Measurements from ENCODE around the gene SPON2.

The SPON2 gene

DNA sequence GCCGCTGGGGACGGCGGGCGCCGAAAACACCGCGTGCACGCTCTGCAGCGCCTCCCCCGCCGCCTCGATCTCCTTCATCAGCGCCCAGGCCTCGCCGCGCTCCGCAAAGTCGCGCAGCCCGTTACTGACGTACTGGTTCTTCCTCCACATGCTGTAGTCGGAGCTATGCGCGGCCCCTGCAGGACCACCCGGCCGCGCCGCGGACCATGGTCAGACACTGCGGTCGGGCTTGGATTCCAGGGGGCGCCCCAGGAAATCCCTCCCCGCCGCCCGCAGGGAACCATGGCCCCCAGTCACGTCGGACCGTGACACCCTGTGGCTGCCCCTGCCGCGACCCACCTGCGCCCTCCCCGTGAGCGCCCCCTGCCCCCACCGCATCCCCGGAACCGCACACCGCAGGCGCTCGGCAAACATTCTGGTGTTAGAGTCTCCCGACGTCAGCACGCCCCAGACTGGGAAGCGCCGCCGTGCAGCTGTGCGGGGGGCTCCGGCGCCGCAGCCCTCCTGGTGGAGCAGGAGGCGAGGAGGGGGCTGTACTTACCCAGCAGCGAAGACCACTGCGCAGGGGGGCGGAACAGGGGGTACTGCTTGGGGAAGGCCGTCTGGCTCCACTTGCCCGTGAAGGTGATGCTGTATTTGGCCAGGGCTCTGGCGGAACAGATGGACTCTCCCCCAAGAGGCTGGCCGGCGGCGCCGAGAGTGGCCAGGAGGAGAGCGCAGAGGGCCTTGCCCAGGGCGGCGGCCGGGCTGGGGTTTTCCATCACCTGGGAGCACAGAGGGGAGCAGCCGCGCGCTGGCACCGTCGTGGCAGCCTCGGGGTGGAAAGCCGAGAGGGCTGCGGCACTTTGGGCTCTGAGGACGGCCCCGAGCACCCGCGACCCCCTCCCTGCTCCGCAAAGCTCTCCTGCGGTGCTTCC lies 814 bp downstream of the SPON2 start:
- peak; percentile 77 for DNase-seq

DNA sequence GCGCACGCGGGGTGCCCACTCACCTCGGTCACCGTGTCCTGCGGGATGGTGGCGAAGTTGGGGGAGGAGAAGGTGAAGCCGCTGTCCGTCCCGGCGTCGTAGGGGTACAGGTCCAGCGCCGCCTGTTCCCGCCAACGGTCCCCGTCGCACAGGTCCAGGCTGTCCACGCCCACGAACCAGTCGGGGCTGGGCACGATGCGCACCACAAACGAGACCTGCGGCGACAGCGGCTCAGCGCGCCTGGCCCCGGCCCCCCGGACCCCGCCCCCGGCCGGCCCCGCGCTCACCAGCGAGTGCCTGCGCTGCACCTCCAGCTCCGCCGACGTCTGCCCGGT lies 1.4 kb downstream of the SPON2 start:
- no peak for DNase-seq

- no peak for DNase-seq
Measured at GRCh38 chr4:1170156-1170975, 2.0 kb downstream of the SPON2 start.

GRCh38 chr4:1169691-1170096 lies 2.7 kb downstream of the SPON2 start:
- no peak for DNase-seq

- no peak for DNase-seq
Measured at GRCh38 chr4:1169171-1169671, 3.2 kb downstream of the SPON2 start.

GRCh38 chr4:1168191-1169101 lies 3.9 kb downstream of the SPON2 start:
- no peak for DNase-seq

GRCh38 chr4:1167244-1167949 lies 5.0 kb downstream of the SPON2 start:
- DNase-seq: peak; percentile 47

- DNase-seq: no peak
Measured at GRCh38 chr4:1166509-1167243, 5.7 kb downstream of the SPON2 start.

DNA sequence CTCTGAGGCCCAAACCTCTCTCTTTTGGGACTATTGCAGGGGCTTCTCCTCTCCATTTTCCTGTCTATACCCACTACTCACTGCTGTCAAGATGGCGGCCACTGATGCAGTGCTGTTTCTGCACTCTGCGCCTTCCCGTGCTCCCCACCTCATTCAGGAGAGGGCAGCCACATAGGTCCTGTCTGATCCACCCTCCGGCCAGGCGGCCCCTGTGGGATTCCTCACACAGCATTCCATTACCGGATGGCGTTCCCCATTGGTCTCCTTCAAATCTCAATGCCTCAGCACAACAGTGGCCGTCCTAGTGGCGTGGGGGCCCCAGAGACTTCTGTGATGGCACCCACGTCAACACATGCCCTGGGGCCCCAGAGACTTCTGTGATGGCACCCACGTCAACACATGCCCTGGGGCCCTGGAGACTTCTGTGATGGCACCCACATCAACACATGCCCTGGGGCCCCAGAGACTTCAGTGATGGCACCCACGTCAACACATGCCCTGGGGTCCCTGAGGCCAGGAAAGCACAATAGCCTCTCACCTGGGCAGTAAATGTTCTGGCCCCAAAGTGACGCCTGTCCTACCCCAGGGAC lies 7.3 kb downstream of the SPON2 start:
- no peak for DNase-seq

GRCh38 chr4:1164444-1164843 lies 7.9 kb downstream of the SPON2 start:
- DNase-seq: no peak

- DNase-seq: no peak
Measured at GRCh38 chr4:1164040-1164439, 8.3 kb downstream of the SPON2 start.

DNA sequence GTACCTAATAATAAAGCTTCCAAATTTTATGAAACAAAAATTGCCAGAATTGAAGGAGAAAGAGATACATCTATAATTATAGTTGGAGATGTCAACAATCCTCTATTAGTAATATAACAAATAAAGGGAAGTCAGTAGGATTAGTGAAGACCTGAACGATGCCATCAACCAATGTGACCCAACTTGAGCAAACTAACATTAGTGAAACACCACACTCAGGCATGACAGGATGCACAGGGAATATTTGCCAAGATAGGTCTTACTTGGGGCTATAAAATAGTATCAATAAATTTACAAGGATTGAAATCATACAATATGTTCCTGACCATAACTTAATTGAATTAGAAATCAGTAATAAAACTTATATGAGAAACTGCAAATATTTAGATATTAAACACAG lies 12.0 kb downstream of the SPON2 start:
- DNase-seq: no peak

GRCh38 chr4:1156069-1156468 lies 16.3 kb downstream of the SPON2 start:
- no peak for DNase-seq

- DNase-seq: no peak
Measured at GRCh38 chr4:1155314-1155713, 17.1 kb downstream of the SPON2 start.

DNA sequence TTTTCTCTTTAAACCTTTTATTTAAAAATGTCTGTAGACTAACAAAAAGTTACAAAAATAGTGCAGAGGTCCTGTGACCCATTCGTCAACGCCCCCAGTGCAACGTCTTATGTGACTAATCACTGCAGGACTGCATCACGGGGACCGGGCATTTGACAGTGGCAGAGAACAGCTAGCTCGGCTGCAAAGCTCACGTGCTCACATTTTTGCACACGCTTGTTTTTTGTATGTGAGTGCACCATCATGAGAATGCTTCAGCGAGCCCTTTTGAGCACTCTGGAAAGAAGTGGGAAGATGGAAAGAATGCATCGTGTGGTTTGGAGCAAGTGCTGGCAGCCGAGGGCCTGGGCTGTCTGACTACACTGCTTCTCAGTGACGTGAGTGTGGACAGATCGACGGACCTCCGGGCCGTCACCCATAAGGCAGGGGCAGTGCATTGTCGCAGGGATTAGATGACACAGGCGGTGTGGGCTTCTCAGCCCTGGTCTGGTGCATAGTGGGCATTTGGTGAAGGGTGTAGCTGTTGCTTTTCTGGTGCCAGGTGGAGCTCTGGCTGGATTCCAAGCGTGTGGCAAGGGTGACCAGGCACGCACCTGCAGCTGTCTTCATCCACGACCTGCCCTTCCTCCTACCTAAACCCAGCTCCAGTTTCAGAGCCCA lies 17.7 kb downstream of the SPON2 start:
- DNase-seq: no peak

GRCh38 chr4:1154126-1154522 lies 18.3 kb downstream of the SPON2 start:
- no peak for DNase-seq

DNA sequence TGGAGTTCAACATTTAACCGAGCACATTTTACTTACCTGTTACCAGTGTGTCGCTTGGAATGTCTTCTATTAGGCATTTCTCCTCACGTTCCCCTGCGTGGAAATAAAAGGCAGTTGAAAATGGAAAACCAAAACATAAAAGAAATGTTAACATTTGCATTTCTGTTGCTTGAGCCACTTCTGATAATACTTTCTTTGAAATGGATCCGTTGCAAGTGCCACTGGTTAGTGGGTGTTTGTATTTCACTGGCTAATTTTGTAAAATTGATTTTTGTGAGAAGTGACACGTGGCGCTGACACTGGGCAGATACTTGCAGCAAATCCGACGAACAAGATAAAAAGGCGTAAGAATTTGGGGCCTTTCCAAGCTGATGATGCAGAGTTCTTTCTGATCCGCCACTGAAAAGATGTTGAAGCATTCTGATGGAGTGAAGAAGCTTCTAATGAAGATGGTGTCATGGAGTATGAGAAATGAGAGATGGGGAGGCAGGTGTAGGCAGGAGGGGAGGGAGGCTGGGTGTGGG lies 18.8 kb downstream of the SPON2 start:
- DNase-seq: no peak

DNA sequence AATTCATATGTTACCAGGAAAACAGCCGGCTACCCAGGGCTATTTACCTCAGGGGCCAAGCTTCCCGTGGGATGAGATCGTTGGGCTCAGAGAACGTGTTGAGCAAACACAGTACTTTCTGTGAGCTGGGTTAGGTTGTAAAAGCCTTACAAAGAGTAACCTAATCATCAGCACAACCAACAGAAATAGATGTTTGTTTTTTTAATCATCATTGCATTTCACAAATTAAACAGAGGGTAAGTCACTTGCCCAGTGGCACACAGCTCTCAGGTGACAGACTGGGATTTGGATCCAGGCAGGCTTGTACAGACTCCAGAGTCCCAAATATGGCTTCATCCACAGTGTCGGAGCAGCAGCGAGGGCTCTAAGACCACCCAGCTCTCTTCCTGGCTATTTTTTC lies 20.1 kb downstream of the SPON2 start:
- DNase-seq: no peak

GRCh38 chr4:1151541-1151940 lies 20.8 kb downstream of the SPON2 start:
- no peak for DNase-seq

DNA sequence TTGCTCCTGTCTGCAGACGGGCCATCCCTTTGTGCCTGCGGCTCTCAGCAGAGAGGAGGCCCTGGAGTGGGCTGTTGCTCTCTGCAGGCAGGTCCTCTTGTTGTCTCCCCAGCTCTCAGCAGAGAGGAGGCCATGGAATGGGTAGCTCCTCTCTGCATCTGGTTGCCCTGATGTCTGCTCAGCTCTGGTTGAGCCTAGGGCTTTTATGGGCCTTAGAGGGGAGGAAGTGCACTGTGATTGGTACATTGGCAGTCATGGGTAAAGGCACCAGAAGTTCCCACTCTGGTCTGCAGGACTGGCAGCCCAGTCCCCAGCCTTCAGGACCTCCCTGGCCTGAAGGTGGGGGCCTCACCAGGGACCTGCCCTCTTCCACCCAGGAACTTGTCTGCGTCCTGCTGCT lies 21.5 kb downstream of the SPON2 start:
- DNase-seq: no peak

All from activated gamma-delta T cell (primary cell).